Neural cell (in vitro differentiated cells): ENCODE data around the gene PCDHGC4. TPM values are rescaled to one million over a fixed set of nuclear protein-coding genes. Genes with fewer than 3 reads are reported as not detected.

Source experiments
- H2AFZ ChIP-seq: fragments of 200-600, 300-800 bp; sonication (generic), shearing (Covaris generic); 2 replicates; pipeline ENCODE4 v1.6.0; 2014; ENCODE audit warnings: low read depth, mild to moderate bottlenecking, antibody characterized with exemption, low read length, moderate library complexity
- H3F3A ChIP-seq: fragments of 200-600 bp; shearing (Covaris generic); 2 replicates; pipeline ENCODE4 v1.6.1; 2016; ENCODE audit warnings: mild to moderate bottlenecking, moderate library complexity, mixed read lengths, antibody characterized with exemption, low read length; ENCODE audit not compliant: insufficient read depth, poor library complexity, severe bottlenecking
- H3K27ac ChIP-seq: fragments of 200-600, 300-800 bp; sonication (generic), shearing (Covaris generic); 2 replicates; pipeline ENCODE4 v1.5.1; 2014; ENCODE audit warnings: mild to moderate bottlenecking, low read length, moderate library complexity
- H3K27me3 ChIP-seq: fragments of 300-800, 200-600 bp; sonication (generic), shearing (Covaris generic); 2 replicates; pipeline ENCODE4 v1.6.0; 2014; ENCODE audit warnings: mild to moderate bottlenecking, low read depth, low read length, moderate library complexity; ENCODE audit not compliant: insufficient read depth
- H3K36me3 ChIP-seq: fragments of 300-800, 200-600 bp; sonication (generic), shearing (Covaris generic); 2 replicates; pipeline ENCODE4 v1.5.1; 2014; ENCODE audit warnings: mild to moderate bottlenecking, antibody characterized with exemption, low read length, moderate library complexity; ENCODE audit not compliant: insufficient read depth
- H3K4me2 ChIP-seq: fragments of 300-800, 200-600 bp; sonication (generic), shearing (Covaris generic); 2 replicates; pipeline ENCODE4 v1.6.0; 2014; ENCODE audit warnings: mild to moderate bottlenecking, low read length
- H3K4me3 ChIP-seq: fragments of 300-800, 200-600 bp; sonication (generic), shearing (Covaris generic); 2 replicates; pipeline ENCODE4 v1.5.1; 2014; ENCODE audit warnings: mild to moderate bottlenecking, low read length, moderate library complexity
- H3K79me2 ChIP-seq: fragments of 200-600 bp; shearing (Covaris generic); replicated peaks from 2 replicates; pipeline ENCODE4 v1.6.0; 2014; ENCODE audit warnings: mild to moderate bottlenecking, low read length, moderate library complexity; ENCODE audit not compliant: insufficient read depth
- H3K9ac ChIP-seq: fragments of 300-800, 200-600 bp; sonication (generic), shearing (Covaris generic); 2 replicates; pipeline ENCODE4 v1.6.1; 2016; ENCODE audit warnings: mild to moderate bottlenecking, low read length, mixed read lengths
- H3K9me2 ChIP-seq: fragments of 200-600 bp; shearing (Covaris generic); 2 replicates; pipeline ENCODE4 v1.6.1; 2016; ENCODE audit warnings: mild to moderate bottlenecking, low read length, mixed read lengths; ENCODE audit not compliant: insufficient read depth
- H3K9me3 ChIP-seq: fragments of 200-600, 300-800 bp; sonication (generic), shearing (Covaris generic); 2 replicates; pipeline ENCODE4 v1.6.1; 2016; ENCODE audit warnings: mild to moderate bottlenecking, mixed run types, low read length, moderate library complexity, mixed read lengths
- H4K20me1 ChIP-seq: fragments of 200-600 bp; shearing (Covaris generic); 2 replicates; pipeline ENCODE4 v1.6.1; 2016; ENCODE audit warnings: mild to moderate bottlenecking, mixed run types; ENCODE audit not compliant: insufficient read depth
- EP300 ChIP-seq: fragments of 450-650 bp; conservative IDR thresholded peaks from 2 replicates; pipeline ENCODE4 v1.6.1; 2014; ENCODE audit warnings: antibody characterized with exemption, mild to moderate bottlenecking, moderate library complexity; ENCODE audit not compliant: poor library complexity, severe bottlenecking
- EZH2 ChIP-seq: fragments of 200-600, 300-800 bp; shearing (Covaris generic), sonication (generic); IDR thresholded peaks from 2 replicates; pipeline ENCODE4 v1.6.1; 2014; ENCODE audit warnings: antibody characterized with exemption, low read length, borderline replicate concordance, mild to moderate bottlenecking; ENCODE audit not compliant: insufficient read depth, poor library complexity, severe bottlenecking
- MXI1 ChIP-seq: fragments of 450-650 bp; conservative IDR thresholded peaks from 2 replicates; pipeline ENCODE4 v1.6.1; 2014; ENCODE audit warnings: antibody characterized with exemption, mild to moderate bottlenecking; ENCODE audit not compliant: poor library complexity, severe bottlenecking
- POLR2AphosphoS5 ChIP-seq: IDR thresholded peaks from 2 replicates; pipeline ENCODE4 v1.6.1; 2012
- RAD21 ChIP-seq: fragments of 450-650 bp; conservative IDR thresholded peaks from 2 replicates; pipeline ENCODE4 v1.6.1; 2014; ENCODE audit warnings: antibody characterized with exemption, mild to moderate bottlenecking, moderate library complexity
- SMC3 ChIP-seq: fragments of 450-650 bp; conservative IDR thresholded peaks from 2 replicates; pipeline ENCODE4 v1.6.1; 2014; ENCODE audit warnings: antibody characterized with exemption, mild to moderate bottlenecking, moderate library complexity; ENCODE audit not compliant: poor library complexity
- TAF1 ChIP-seq: IDR thresholded peaks from 2 replicates; pipeline ENCODE4 v1.6.1; 2012; ENCODE audit warnings: low read depth
- polyA plus RNA-seq: library from polyadenylated mRNA; depleted of rRNA; stranded (reverse); fragments of >200 nt; gene quantifications from 2 replicates; pipeline ENCODE4 v1.2.3, GENCODE V29; 2014
- TF ChIP-seq, protein P1 (sequence below): fragments of 450-650 bp; IDR thresholded peaks from 2 replicates; pipeline ENCODE4 v1.5.1; 2014; ENCODE audit warnings: antibody characterized with exemption, mild to moderate bottlenecking, moderate library complexity; ENCODE audit not compliant: poor library complexity, severe bottlenecking
- TF ChIP-seq, protein P2 (sequence below): IDR thresholded peaks from 2 replicates; pipeline ENCODE4 v1.6.1; 2012; ENCODE audit warnings: borderline replicate concordance

Gene PCDHGC4
- polyA plus RNA-seq, 1 donor from 2014 or later = 4.3 TPM

DNA sequence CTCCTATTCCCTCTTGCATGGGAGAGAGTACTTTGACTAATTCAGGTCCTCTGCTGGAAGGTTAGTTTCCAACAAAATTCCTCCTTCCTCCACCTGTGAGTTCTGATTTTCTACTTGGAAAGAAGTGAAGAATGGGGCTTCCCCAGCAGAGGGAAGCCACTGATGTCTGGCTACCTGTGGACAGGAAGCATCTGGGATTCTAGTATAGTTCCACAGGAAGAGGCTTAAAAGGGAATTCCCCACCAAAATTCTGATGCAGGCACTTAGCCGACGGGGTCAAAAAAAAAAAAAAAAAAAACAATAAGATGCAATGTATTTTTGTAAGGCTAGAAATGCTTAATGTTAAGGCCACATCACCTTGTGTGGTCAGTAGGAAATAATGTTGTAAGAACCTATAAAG is 37.5 kb downstream of the PCDHGC4 start:
- H3K4me3 ChIP-seq = no peak overlapping the region
- no peaks in the 10 kb centered on the region for H3K27me3 ChIP-seq
- TF ChIP-seq, protein P1, sequence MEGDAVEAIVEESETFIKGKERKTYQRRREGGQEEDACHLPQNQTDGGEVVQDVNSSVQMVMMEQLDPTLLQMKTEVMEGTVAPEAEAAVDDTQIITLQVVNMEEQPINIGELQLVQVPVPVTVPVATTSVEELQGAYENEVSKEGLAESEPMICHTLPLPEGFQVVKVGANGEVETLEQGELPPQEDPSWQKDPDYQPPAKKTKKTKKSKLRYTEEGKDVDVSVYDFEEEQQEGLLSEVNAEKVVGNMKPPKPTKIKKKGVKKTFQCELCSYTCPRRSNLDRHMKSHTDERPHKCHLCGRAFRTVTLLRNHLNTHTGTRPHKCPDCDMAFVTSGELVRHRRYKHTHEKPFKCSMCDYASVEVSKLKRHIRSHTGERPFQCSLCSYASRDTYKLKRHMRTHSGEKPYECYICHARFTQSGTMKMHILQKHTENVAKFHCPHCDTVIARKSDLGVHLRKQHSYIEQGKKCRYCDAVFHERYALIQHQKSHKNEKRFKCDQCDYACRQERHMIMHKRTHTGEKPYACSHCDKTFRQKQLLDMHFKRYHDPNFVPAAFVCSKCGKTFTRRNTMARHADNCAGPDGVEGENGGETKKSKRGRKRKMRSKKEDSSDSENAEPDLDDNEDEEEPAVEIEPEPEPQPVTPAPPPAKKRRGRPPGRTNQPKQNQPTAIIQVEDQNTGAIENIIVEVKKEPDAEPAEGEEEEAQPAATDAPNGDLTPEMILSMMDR = no peak
- no peak for TF ChIP-seq EZH2
- TF ChIP-seq TAF1 = no peak
- TF ChIP-seq, protein P2, sequence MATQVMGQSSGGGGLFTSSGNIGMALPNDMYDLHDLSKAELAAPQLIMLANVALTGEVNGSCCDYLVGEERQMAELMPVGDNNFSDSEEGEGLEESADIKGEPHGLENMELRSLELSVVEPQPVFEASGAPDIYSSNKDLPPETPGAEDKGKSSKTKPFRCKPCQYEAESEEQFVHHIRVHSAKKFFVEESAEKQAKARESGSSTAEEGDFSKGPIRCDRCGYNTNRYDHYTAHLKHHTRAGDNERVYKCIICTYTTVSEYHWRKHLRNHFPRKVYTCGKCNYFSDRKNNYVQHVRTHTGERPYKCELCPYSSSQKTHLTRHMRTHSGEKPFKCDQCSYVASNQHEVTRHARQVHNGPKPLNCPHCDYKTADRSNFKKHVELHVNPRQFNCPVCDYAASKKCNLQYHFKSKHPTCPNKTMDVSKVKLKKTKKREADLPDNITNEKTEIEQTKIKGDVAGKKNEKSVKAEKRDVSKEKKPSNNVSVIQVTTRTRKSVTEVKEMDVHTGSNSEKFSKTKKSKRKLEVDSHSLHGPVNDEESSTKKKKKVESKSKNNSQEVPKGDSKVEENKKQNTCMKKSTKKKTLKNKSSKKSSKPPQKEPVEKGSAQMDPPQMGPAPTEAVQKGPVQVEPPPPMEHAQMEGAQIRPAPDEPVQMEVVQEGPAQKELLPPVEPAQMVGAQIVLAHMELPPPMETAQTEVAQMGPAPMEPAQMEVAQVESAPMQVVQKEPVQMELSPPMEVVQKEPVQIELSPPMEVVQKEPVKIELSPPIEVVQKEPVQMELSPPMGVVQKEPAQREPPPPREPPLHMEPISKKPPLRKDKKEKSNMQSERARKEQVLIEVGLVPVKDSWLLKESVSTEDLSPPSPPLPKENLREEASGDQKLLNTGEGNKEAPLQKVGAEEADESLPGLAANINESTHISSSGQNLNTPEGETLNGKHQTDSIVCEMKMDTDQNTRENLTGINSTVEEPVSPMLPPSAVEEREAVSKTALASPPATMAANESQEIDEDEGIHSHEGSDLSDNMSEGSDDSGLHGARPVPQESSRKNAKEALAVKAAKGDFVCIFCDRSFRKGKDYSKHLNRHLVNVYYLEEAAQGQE = no peak
- no peak for TF ChIP-seq EP300
- no peak for TF ChIP-seq RAD21
- no peak for TF ChIP-seq MXI1
- no peak for TF ChIP-seq POLR2AphosphoS5
- TF ChIP-seq SMC3 = no peak
- H3K79me2 ChIP-seq = no peaks in the 10 kb centered on the region
- no peaks in the 10 kb centered on the region for H3K9me3 ChIP-seq
- no peaks in the 10 kb centered on the region for H4K20me1 ChIP-seq
- peaks cover 7% of the 10 kb centered on the region for H3K36me3 ChIP-seq
- no peak overlapping the region for H3K9ac ChIP-seq
- no peak overlapping the region for H3K27ac ChIP-seq
- H3F3A ChIP-seq = no peaks in the 10 kb centered on the region
- no peaks in the 10 kb centered on the region for H3K9me2 ChIP-seq
- no peak overlapping the region for H2AFZ ChIP-seq
- H3K4me2 ChIP-seq = no peak overlapping the region

DNA sequence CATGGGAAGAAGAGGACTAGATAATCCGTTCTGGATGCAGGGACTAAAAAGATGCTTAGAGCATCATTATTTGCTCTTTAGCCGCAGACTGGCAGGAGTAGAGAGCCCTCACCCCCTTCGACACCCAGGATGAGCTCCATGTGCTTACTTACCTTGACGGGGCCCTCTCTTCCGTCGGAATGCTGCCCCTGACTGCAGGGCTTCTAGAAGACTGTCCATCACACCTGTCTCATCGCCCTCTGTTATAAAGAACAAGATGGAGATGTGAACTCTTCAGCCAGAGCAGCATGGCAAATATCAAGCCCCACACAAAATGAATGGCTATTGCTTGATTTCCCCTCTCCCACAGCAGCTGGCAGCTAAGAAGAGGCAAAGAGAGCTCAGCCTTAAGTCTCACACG is 39.2 kb downstream of the PCDHGC4 start:
- Histone ChIP-seq H3F3A (no peaks in the 10 kb centered on the region), H3K4me2 (peak overlapping the region; percentile 46), H3K27me3 (no peaks in the 10 kb centered on the region), H3K79me2 (no peaks in the 10 kb centered on the region), H3K4me3 (peak overlapping the region; percentile 46), H3K9me3 (no peaks in the 10 kb centered on the region), H3K36me3 (peaks cover 16% of the 10 kb centered on the region), H2AFZ (no peak overlapping the region), H4K20me1 (no peaks in the 10 kb centered on the region), H3K9me2 (no peaks in the 10 kb centered on the region), H3K27ac (peak overlapping the region; percentile 48), H3K9ac (no peak overlapping the region)
- TF ChIP-seq RAD21 (no peak), EP300 (no peak), TAF1 (no peak)
- TF ChIP-seq, protein P2 = no peak
